ENCODE measurements around the gene PGAM1.

DNA sequence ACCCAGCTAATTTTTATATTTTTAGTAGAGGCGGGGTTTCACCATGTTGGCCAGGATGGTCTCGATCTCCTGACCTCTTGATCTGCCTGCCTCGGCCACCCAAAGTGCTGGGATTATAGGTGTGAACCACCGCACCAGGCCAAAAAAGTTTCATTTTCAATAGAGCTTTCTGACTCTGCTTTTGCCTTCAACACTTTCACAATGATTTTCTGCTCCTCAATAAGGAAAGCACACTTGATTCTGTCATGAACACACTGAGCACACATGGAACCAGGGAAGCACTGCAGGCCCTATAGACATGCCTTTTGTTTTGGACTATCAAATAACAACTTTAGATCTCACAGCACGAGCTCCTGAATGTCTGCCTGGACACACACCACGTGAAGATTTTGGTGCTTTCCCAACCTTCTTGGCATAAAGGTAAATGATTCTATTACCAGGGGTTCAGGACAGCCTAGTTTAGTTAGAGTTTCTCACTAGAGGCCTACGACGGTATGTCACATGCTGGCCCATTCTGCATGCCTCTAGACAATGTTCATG is 32.9 kb upstream of the PGAM1 start:
- TF ChIP-seq, protein P1, sequence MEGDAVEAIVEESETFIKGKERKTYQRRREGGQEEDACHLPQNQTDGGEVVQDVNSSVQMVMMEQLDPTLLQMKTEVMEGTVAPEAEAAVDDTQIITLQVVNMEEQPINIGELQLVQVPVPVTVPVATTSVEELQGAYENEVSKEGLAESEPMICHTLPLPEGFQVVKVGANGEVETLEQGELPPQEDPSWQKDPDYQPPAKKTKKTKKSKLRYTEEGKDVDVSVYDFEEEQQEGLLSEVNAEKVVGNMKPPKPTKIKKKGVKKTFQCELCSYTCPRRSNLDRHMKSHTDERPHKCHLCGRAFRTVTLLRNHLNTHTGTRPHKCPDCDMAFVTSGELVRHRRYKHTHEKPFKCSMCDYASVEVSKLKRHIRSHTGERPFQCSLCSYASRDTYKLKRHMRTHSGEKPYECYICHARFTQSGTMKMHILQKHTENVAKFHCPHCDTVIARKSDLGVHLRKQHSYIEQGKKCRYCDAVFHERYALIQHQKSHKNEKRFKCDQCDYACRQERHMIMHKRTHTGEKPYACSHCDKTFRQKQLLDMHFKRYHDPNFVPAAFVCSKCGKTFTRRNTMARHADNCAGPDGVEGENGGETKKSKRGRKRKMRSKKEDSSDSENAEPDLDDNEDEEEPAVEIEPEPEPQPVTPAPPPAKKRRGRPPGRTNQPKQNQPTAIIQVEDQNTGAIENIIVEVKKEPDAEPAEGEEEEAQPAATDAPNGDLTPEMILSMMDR (IDR thresholded peaks at IDR 0.05): no peak
- TF ChIP-seq POLR2A (IDR thresholded peaks at IDR 0.05): no peak

Data from heart left ventricle (tissue), 13 donors.